AG09309 (cell line): ENCODE measurements around the gene GALNT16.

ENCODE experiments used
- DNase-seq: peaks from one replicate; pipeline ENCODE4 v3.0.0-alpha.2; 2010; ENCODE audit warnings: low read depth
- H3K4me3 ChIP-seq: 2 replicates; pipeline ENCODE4 v1.5.1; 2011; ENCODE audit warnings: mild to moderate bottlenecking, low read depth, low read length, moderate library complexity; ENCODE audit not compliant: control insufficient read depth
- TF ChIP-seq, protein P1 (sequence below): IDR thresholded peaks from 2 replicates; pipeline ENCODE4 v1.5.1; 2011; ENCODE audit warnings: mild to moderate bottlenecking, low read depth, low read length, inconsistent platforms; ENCODE audit not compliant: insufficient read depth, control insufficient read depth; ENCODE audit errors: missing control alignments

GALNT16 gene

DNA sequence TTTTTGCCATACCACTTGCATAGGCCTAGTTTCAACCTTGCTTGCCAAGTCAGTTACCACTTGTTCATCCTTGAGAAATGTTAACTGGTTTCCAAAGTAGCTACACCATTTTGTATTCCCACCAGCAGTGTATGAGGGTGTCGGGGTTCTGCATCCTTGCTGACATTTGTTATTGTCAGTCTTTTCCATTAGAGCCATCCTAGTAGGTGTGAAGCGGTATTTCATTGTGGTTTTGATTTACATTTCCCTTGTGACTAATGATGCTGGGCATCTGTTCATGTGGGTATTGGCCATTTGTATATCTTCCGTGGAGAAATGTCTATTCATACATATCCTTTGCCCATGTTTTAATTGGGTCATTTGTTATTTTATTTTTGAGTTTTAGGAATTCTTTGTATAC is 27.6 kb upstream of the GALNT16 start:
- H3K4me3 ChIP-seq = no peak overlapping the region
- TF ChIP-seq, protein P1, sequence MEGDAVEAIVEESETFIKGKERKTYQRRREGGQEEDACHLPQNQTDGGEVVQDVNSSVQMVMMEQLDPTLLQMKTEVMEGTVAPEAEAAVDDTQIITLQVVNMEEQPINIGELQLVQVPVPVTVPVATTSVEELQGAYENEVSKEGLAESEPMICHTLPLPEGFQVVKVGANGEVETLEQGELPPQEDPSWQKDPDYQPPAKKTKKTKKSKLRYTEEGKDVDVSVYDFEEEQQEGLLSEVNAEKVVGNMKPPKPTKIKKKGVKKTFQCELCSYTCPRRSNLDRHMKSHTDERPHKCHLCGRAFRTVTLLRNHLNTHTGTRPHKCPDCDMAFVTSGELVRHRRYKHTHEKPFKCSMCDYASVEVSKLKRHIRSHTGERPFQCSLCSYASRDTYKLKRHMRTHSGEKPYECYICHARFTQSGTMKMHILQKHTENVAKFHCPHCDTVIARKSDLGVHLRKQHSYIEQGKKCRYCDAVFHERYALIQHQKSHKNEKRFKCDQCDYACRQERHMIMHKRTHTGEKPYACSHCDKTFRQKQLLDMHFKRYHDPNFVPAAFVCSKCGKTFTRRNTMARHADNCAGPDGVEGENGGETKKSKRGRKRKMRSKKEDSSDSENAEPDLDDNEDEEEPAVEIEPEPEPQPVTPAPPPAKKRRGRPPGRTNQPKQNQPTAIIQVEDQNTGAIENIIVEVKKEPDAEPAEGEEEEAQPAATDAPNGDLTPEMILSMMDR = no peak
- DNase-seq = no peak

DNA sequence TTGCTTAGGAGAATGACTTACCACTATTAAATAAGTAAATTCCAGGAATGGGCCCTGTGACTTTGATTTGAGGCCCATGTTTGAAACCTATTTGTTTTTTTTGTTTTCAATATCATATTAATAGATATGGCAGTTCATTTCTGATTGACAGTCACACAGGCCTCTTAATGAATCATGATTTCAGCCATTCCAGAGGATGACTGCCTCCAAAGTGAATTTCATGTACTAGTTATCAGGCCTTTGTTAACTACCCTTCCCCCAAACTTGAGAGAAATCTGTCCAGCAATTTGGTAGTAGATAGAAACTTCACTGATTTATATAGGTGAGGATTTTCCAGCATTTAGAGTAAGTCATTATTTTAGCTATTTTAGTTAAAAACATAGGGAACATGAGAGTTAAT is 25.9 kb upstream of the GALNT16 start:
- TF ChIP-seq, protein P1 = no peak
- no peak for DNase-seq
- no peak overlapping the region for H3K4me3 ChIP-seq

DNA sequence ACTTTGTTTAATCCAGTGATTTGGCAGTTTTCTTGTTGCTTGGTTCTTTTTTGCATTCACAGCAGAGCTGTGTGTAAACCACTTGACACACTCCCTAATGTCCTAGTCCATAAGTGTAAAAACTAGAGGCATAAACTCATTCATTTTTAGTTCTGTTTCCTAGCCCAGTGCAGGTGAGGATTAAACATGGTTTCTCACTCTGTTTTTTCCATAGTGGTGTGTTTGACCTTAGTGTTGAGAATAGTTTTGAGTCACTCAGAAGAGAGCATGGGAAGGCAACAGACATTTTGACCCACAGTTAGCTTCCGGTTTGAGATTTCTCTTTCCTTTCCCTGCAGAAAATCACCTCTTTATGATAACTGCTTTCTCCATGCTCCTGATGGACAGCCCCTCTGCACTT is 24.2 kb upstream of the GALNT16 start:
- TF ChIP-seq, protein P1 = no peak
- no peak for DNase-seq
- H3K4me3 ChIP-seq = no peak overlapping the region

DNA sequence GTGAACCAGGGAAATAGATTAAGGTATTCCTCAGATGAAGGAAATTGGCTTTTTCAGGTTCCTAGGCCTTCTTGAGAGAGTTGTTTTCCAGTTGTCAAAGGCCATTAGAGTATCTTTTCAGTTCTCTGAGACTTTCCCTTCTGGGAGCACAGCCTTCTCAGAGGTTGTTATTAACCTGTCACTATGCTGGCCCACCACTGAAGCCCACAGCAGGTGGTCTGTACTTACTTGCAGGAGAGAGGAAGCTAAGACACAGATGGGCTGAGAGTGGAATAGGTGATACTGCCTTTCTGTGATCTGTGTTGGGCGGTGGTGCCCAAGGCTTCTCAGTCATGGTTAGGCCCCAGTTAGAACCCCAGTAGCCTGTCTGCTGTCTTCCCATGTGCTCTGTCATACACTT is 22.8 kb upstream of the GALNT16 start:
- H3K4me3 ChIP-seq = no peak overlapping the region
- DNase-seq = no peak
- TF ChIP-seq, protein P1 = no peak

DNA sequence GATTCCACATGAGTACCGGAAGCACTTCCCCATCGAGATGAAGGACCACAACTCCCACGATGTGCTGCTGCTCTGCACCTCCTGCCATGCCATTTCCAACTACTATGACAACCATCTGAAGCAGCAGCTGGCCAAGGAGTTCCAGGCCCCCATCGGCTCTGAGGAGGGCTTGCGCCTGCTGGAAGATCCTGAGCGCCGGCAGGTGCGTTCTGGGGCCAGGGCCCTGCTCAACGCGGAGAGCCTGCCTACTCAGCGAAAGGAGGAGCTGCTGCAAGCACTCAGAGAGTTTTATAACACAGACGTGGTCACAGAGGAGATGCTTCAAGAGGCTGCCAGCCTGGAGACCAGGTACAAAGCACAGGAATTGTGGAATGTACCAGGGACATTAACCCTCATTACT is 22.4 kb upstream of the GALNT16 start:
- DNase-seq = no peak
- H3K4me3 ChIP-seq = no peak overlapping the region
- TF ChIP-seq, protein P1 = no peak

DNA sequence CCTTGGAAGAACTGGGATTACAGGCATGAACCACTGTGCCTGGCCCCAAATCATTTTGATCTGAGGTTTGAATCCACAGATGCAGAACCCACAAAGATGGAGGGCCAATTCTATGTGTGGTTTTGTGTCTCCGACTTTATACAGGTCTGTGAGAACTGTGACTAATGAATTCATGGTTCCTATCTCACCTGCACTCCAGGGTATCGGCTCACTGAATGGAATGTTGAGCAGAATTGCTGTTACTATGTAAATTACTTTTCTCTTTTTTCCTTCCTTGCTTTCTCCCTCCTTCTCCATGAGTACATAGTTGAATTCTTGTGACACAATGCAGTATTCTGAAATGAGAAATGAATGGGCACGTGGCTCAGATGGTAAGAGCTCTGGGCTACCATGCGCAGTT is 21.1 kb upstream of the GALNT16 start:
- no peak for DNase-seq
- no peak overlapping the region for H3K4me3 ChIP-seq
- TF ChIP-seq, protein P1 = no peak

DNA sequence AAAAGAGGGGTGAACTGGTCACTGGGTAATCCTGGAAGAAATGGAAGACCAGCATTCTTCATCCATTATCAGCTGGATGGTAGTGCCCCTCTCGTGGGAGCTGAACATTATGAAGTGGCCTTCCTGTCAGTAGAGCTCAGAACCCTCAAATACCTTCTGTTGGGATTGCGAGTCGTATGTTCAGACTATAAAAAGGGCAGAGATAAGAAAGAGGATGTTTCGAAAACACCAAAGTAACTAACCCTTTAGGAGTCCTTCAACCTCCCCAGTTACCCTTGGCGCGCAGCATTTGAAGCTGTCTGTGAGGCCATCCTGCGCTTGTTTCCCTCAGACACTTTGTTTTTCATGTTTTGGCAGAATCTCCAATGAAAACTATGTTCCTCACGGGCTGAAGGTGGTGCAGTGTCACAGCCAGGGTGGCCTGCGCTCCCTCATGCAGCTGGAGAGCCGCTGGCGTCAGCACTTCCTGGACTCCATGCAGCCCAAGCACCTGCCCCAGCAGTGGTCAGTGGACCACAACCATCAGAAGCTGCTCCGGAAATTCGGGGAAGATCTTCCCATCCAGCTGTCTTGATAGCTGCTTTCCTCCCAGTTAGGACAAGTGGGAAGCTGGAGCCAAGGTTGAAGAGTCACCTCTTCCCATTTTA is 19.3 kb upstream of the GALNT16 start:
- no peak for DNase-seq
- TF ChIP-seq, protein P1 = no peak

More for the DNA sequence above, 19.3 kb upstream of the GALNT16 start:
- H3K4me3 ChIP-seq = no peak overlapping the region
